ENCODE results near the gene SYNE2. TPM values are rescaled to one million over a fixed set of nuclear protein-coding genes. Genes with fewer than 3 reads are reported as not detected.

SYNE2 gene
- polyA plus RNA-seq, 1 donor from 2014 or later, result 82.3 TPM

- no peak for TF ChIP-seq REST (IDR thresholded peaks at IDR 0.05; ENCODE audit: borderline replicate concordance)
- no peak for TF ChIP-seq CTCF (IDR thresholded peaks at IDR 0.05; ENCODE audit: poor library complexity, severe bottlenecking)
- no peak for TF ChIP-seq SMC3 (conservative IDR thresholded peaks at IDR 0.05; ENCODE audit: poor library complexity)
- TF ChIP-seq MXI1 (conservative IDR thresholded peaks at IDR 0.05; ENCODE audit: poor library complexity, severe bottlenecking), result no peak
- Histone ChIP-seq H4K20me1 (ENCODE audit: insufficient read depth) (no peaks in the 10 kb centered on the region), H3K4me2 (ENCODE audit: low read length) (no peak overlapping the region), H3K36me3 (ENCODE audit: insufficient read depth, low read length) (no peaks in the 10 kb centered on the region), H3K4me3 (ENCODE audit: low read length) (no peak overlapping the region), H3K9me3 (ENCODE audit: low read length) (no peaks in the 10 kb centered on the region), H2AFZ (ENCODE audit: low read depth, low read length) (no peak overlapping the region), H3K79me2 (replicated peaks; ENCODE audit: insufficient read depth, low read length) (no peaks in the 10 kb centered on the region), H3F3A (ENCODE audit: insufficient read depth, low read length, poor library complexity, severe bottlenecking) (no peaks in the 10 kb centered on the region), H3K27ac (ENCODE audit: low read length) (no peak overlapping the region), H3K9ac (ENCODE audit: low read length) (no peak overlapping the region), H3K27me3 (ENCODE audit: insufficient read depth, low read depth, low read length) (no peaks in the 10 kb centered on the region), H3K9me2 (ENCODE audit: insufficient read depth, low read length) (no peaks in the 10 kb centered on the region)
Measured at GRCh38 chr14:64225151-64225757, 372.4 kb downstream of the SYNE2 start.

- Histone ChIP-seq H3K27me3 (ENCODE audit: insufficient read depth, low read depth, low read length) (no peaks in the 10 kb centered on the region), H2AFZ (ENCODE audit: low read depth, low read length) (no peak overlapping the region), H3K4me3 (ENCODE audit: low read length) (no peak overlapping the region), H3K36me3 (ENCODE audit: insufficient read depth, low read length) (no peaks in the 10 kb centered on the region), H3K9me2 (ENCODE audit: insufficient read depth, low read length) (no peaks in the 10 kb centered on the region), H3K27ac (ENCODE audit: low read length) (no peak overlapping the region), H3K79me2 (replicated peaks; ENCODE audit: insufficient read depth, low read length) (no peaks in the 10 kb centered on the region), H3K4me2 (ENCODE audit: low read length) (no peak overlapping the region), H3K9me3 (ENCODE audit: low read length) (no peaks in the 10 kb centered on the region), H4K20me1 (ENCODE audit: insufficient read depth) (no peaks in the 10 kb centered on the region), H3K9ac (ENCODE audit: low read length) (no peak overlapping the region), H3F3A (ENCODE audit: insufficient read depth, low read length, poor library complexity, severe bottlenecking) (no peaks in the 10 kb centered on the region)
- TF ChIP-seq EZH2 (IDR thresholded peaks at IDR 0.05; ENCODE audit: borderline replicate concordance, insufficient read depth, low read length, poor library complexity, severe bottlenecking) (no peak), TAF1 (IDR thresholded peaks at IDR 0.05; ENCODE audit: low read depth) (no peak), RAD21 (conservative IDR thresholded peaks at IDR 0.05) (no peak), REST (IDR thresholded peaks at IDR 0.05; ENCODE audit: borderline replicate concordance) (no peak), POLR2AphosphoS5 (IDR thresholded peaks at IDR 0.05) (no peak), EP300 (conservative IDR thresholded peaks at IDR 0.05; ENCODE audit: poor library complexity, severe bottlenecking) (no peak), CTCF (IDR thresholded peaks at IDR 0.05; ENCODE audit: poor library complexity, severe bottlenecking) (no peak), SMC3 (conservative IDR thresholded peaks at IDR 0.05; ENCODE audit: poor library complexity) (no peak), MXI1 (conservative IDR thresholded peaks at IDR 0.05; ENCODE audit: poor library complexity, severe bottlenecking) (no peak)
Measured at GRCh38 chr14:64227856-64228255, 375.1 kb downstream of the SYNE2 start.

Data from neural cell (in vitro differentiated cells).